Lung (tissue), 12 donors: ENCODE data around the gene HOXB8. TPM values are rescaled to one million over a fixed set of nuclear protein-coding genes. Genes with fewer than 3 reads are reported as not detected.
A peak's percentile ranks its signal among the peaks of the same experiment; 100 is the strongest.

Source experiments
- ATAC-seq: fragments of 200-7000 bp; cut with Tn5 transposase; one replicate; pipeline ENCODE4 v1.9.1; 2020; ENCODE audit warnings: moderate number of reproducible peaks; ENCODE audit not compliant: insufficient read depth, low FRiP score
- DNase-seq, 3 donors: peaks; one replicate each; pipeline ENCODE4 v3.0.0-alpha.2; 2013 to 2017
- H3K27ac ChIP-seq, 2 donors: one replicate each; pipeline ENCODE4 v1.5.1; 2013; ENCODE audit warnings: mild to moderate bottlenecking in 2 of 2, moderate library complexity in 2 of 2, control low read depth in 1 of 2, inconsistent platforms in 1 of 2, low read depth in 1 of 2, low read length in 1 of 2
- H3K27me3 ChIP-seq, 3 donors: one replicate each; pipeline ENCODE4 v1.5.1; 2013; ENCODE audit warnings: low read length in 2 of 3; ENCODE audit not compliant: control insufficient read depth in 3 of 3, insufficient read depth in 3 of 3
- H3K36me3 ChIP-seq, 4 donors: one replicate each; pipeline ENCODE4 v1.5.1; 2013; ENCODE audit warnings: low read length in 4 of 4, mild to moderate bottlenecking in 1 of 4, moderate library complexity in 1 of 4; ENCODE audit not compliant: control insufficient read depth in 4 of 4, insufficient read depth in 4 of 4
- H3K4me1 ChIP-seq, 5 donors: one replicate each; pipeline ENCODE4 v1.5.1; 2013; ENCODE audit warnings: low read length in 5 of 5, mild to moderate bottlenecking in 2 of 5, moderate library complexity in 1 of 5; ENCODE audit not compliant: control insufficient read depth in 5 of 5, insufficient read depth in 5 of 5
- H3K4me3 ChIP-seq: one replicate; pipeline ENCODE4 v1.5.1; 2013; ENCODE audit warnings: mild to moderate bottlenecking, control low read depth, moderate library complexity
- H3K9ac ChIP-seq, 2 donors: one replicate each; pipeline ENCODE4 v1.5.1; 2013; ENCODE audit warnings: low read length in 2 of 2, control low read depth in 1 of 2; ENCODE audit not compliant: insufficient read depth in 1 of 2
- H3K9me3 ChIP-seq, 4 donors: one replicate each; pipeline ENCODE4 v1.5.1; 2013; ENCODE audit warnings: low read length in 3 of 4, mild to moderate bottlenecking in 1 of 4, moderate library complexity in 1 of 4; ENCODE audit not compliant: control insufficient read depth in 4 of 4, insufficient read depth in 3 of 4
- CTCF ChIP-seq: IDR thresholded peaks from 2 replicates; pipeline ENCODE4 v1.5.1; 2012; ENCODE audit warnings: mild to moderate bottlenecking; ENCODE audit errors: control extremely low read depth, extremely low read depth
- WGBS, 2 donors: extraction: QIAGEN DNeasy Blood & Tissue Kit; methylation state at CpG; one replicate each; pipeline ENCODE4 v1.1.7; 2013; 5-methylcytosine and 5-hydroxymethylcytosine counted together
- polyA plus RNA-seq, 2 donors: library from polyadenylated mRNA; stranded (reverse); fragments of 200-250 nt; gene quantifications; one replicate each; pipeline ENCODE4 v1.2.1, GENCODE V29; 2013
- total RNA-seq, 2 donors: library from RNA; depleted of rRNA in 1 of 2; stranded (reverse); fragments of >200 nt in 1 of 2; gene quantifications; one replicate each; pipeline ENCODE4 v1.2.1, GENCODE V29; 2014 to 2021
- donor health status: control.
- donor health status: control.
- donor health status: Bipolar disorder and iron deficiency.
- donor health status: healthy.
- donor health status: DM: yes; HTN: yes; CAD: no.

The HOXB8 gene
- total and polyA plus RNA-seq, 4 donors: 0.08 to 0.31 (median 0.10) TPM; not detected in 1

GRCh38 chr17:48649741-48650140, 34.6 kb upstream of the HOXB8 start:
- H3K4me1 ChIP-seq: no peaks in the 10 kb centered on the region
- no peaks in the 10 kb centered on the region for H3K36me3 ChIP-seq
- DNase-seq (no peak), ATAC-seq (no peak)
- H3K9me3 ChIP-seq: no peaks in the 10 kb centered on the region
- peaks cover 0 to 59% (median 51%) of the 10 kb centered on the region in 3 donors for H3K27me3 ChIP-seq
- no peak for TF ChIP-seq CTCF
- H3K4me3 ChIP-seq: no peak overlapping the region
- H3K9ac ChIP-seq: no peak overlapping the region
- no peak overlapping the region for H3K27ac ChIP-seq
- WGBS, 2 donors: 76 to 94% methylated on average over 1 of the region's 1 CpG

GRCh38 chr17:48647963-48648245, 32.8 kb upstream of the HOXB8 start:
- no peak for TF ChIP-seq CTCF
- no peak for ATAC-seq
- WGBS, 2 donors: 55 to 77% methylated on average over 1 of the region's 1 CpG
- no peak overlapping the region for H3K4me3 ChIP-seq
- peaks cover 3 to 77% (median 67%) of the 10 kb centered on the region in 3 donors for H3K27me3 ChIP-seq
- no peaks in the 10 kb centered on the region for H3K9me3 ChIP-seq
- no peak overlapping the region for H3K9ac ChIP-seq
- no peaks in the 10 kb centered on the region for H3K4me1 ChIP-seq
- DNase-seq: no peak
- no peak overlapping the region for H3K27ac ChIP-seq
- no peaks in the 10 kb centered on the region for H3K36me3 ChIP-seq

- TF ChIP-seq CTCF: no peak
These were observed 32.2 kb upstream of the HOXB8 start for GRCh38 chr17:48647103-48647962.

More at GRCh38 chr17:48647103-48647962, 32.2 kb upstream of the HOXB8 start:
- Histone ChIP-seq H3K27me3 (peaks cover 3 to 79% (median 73%) of the 10 kb centered on the region in 3 donors), H3K27ac (no peak overlapping the region), H3K4me1 (no peaks in the 10 kb centered on the region), H3K9ac (peak overlapping the region in 1 of 2 donors; percentile 54), H3K9me3 (peaks cover 0 to 3% (median 0%) of the 10 kb centered on the region in 4 donors), H3K4me3 (no peak overlapping the region), H3K36me3 (no peaks in the 10 kb centered on the region)
- WGBS, 2 donors: 2 to 3% methylated on average over 27 to 30 of the region's 30 CpGs
- no peak for ATAC-seq
- no peak for DNase-seq
